Astrocyte of the spinal cord (primary cell): Measurements from ENCODE around the gene DNAJA3.
A peak's percentile ranks its signal among the peaks of the same experiment; 100 is the strongest.

Experiments
- DNase-seq: peaks from one replicate; pipeline ENCODE4 v3.0.0; 2011; ENCODE audit warnings: low read depth, low spot score
- H3K4me3 ChIP-seq: 2 replicates; pipeline ENCODE4 v1.5.1; 2011; ENCODE audit warnings: low read depth, mild to moderate bottlenecking, low read length, moderate library complexity
- in situ Hi-C: cut with HindIII; loops from 2 replicates; pipeline ENCODE4 v1.10.0; 2017; ENCODE audit warnings: low sequenced_read_pairs
- TF ChIP-seq, protein P1 (sequence below): IDR thresholded peaks from 2 replicates; pipeline ENCODE4 v1.5.1; 2012; ENCODE audit warnings: low read depth, mild to moderate bottlenecking, low read length, inconsistent platforms

DNAJA3 gene

GRCh38 chr16:4415538-4416199, 10.0 kb upstream of the DNAJA3 start:
- DNase-seq = no peak
- in situ Hi-C loops = no loop called here
- TF ChIP-seq, protein P1, sequence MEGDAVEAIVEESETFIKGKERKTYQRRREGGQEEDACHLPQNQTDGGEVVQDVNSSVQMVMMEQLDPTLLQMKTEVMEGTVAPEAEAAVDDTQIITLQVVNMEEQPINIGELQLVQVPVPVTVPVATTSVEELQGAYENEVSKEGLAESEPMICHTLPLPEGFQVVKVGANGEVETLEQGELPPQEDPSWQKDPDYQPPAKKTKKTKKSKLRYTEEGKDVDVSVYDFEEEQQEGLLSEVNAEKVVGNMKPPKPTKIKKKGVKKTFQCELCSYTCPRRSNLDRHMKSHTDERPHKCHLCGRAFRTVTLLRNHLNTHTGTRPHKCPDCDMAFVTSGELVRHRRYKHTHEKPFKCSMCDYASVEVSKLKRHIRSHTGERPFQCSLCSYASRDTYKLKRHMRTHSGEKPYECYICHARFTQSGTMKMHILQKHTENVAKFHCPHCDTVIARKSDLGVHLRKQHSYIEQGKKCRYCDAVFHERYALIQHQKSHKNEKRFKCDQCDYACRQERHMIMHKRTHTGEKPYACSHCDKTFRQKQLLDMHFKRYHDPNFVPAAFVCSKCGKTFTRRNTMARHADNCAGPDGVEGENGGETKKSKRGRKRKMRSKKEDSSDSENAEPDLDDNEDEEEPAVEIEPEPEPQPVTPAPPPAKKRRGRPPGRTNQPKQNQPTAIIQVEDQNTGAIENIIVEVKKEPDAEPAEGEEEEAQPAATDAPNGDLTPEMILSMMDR = no peak
- H3K4me3 ChIP-seq = peak overlapping the region; percentile 64

- TF ChIP-seq, protein P1 = no peak
These were observed 9.3 kb upstream of the DNAJA3 start, which contains the start of gene CORO7 for GRCh38 chr16:4416200-4417032. Gene CORO7 (minus strand): TSS chr16:4416596. CDS start chr16:4416518, 78 bp downstream.

GRCh38 chr16:4419402-4419959, 6.2 kb upstream of the DNAJA3 start:
- no peak for DNase-seq
- H3K4me3 ChIP-seq = no peak overlapping the region
- in situ Hi-C loops = no loop called here
- TF ChIP-seq, protein P1 = no peak

More at GRCh38 chr16:4416200-4417032, 9.3 kb upstream of the DNAJA3 start, which contains the start of gene CORO7:
- H3K4me3 ChIP-seq = peak within 1 kb of the TSS; percentile 64
- in situ Hi-C loops = no loop called here
- DNase-seq = peak; percentile 86

DNA sequence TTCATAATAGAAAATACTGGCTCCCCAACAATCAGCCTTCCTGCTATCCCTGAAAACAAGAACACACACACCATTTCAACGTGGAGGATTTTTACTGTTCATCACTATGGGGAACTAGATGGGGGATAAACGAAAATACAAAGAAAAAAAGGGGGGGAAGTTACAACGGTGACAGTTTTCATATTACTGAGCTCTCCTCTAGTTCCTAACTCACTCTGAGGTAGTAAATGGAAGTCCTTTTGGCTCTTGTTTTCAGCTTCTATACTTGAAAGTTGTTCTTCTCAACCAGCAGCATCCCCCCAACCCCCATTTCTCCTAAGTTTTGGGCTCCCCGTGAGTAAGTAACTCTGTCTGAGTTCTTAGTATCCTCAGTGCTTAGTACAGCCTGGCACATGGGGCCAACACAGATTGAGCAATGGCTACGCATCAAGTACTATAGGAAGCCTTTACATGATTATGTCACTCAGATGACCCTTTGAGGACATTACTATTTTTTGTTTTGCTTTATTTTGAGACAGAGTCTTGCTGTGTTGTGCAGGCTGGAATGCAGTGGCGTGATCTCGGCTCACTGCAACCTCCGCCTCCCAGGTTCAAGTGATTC, 5.1 kb upstream of the DNAJA3 start:
- H3K4me3 ChIP-seq = no peak overlapping the region
- in situ Hi-C loops = no loop called here
- TF ChIP-seq, protein P1 = no peak
- no peak for DNase-seq

- in situ Hi-C loops = no loop called here
- peak overlapping the region; percentile 97 for H3K4me3 ChIP-seq
- TF ChIP-seq, protein P1 = no peak
- DNase-seq = no peak
These were observed 485 bp downstream of the DNAJA3 start for GRCh38 chr16:4426021-4426684.
